Endothelial cell of umbilical vein (primary cell): ENCODE data around the gene ELANE.

ENCODE experiments used
- CTCF ChIP-seq, 2 donors: IDR thresholded peaks; 1 replicate in 1 of 2; 2 replicates in 1 of 2; pipeline ENCODE4 v1.5.1; 2011; ENCODE audit warnings: low read length in 2 of 2, mild to moderate bottlenecking in 2 of 2, moderate library complexity in 2 of 2, control low read depth in 1 of 2, inconsistent platforms in 1 of 2, low read depth in 1 of 2; ENCODE audit not compliant: insufficient read depth in 1 of 2; ENCODE audit errors: extremely low read depth in 1 of 2
- EZH2 ChIP-seq: IDR thresholded peaks from 2 replicates; pipeline ENCODE4 v1.6.1; 2012; ENCODE audit warnings: borderline replicate concordance, low read depth, mild to moderate bottlenecking, moderate library complexity, low read length, inconsistent platforms; ENCODE audit not compliant: severe bottlenecking
- MAX ChIP-seq: IDR thresholded peaks from 2 replicates; pipeline ENCODE4 v1.6.1; 2011; ENCODE audit not compliant: insufficient read depth, insufficient read length
- MYC ChIP-seq: IDR thresholded peaks from one replicate; pipeline ENCODE4 v1.6.1; 2011; ENCODE audit warnings: mild to moderate bottlenecking, low read depth, low read length
- POLR2A ChIP-seq: IDR thresholded peaks from 2 replicates; pipeline ENCODE4 v1.6.1; 2012; ENCODE audit warnings: low read depth, mild to moderate bottlenecking, control low read depth, low read length
- POLR2AphosphoS5 ChIP-seq: IDR thresholded peaks from 2 replicates; pipeline ENCODE4 v1.6.1; 2012; ENCODE audit warnings: low read depth, mild to moderate bottlenecking, control low read depth, low read length, moderate library complexity; ENCODE audit not compliant: insufficient read depth

- TF ChIP-seq CTCF (IDR thresholded peaks at IDR 0.05; ENCODE audit: extremely low read depth in 1 of 2, insufficient read depth in 1 of 2, low read depth in 1 of 2, low read length in 2 of 2) = no peak
- no peak for TF ChIP-seq POLR2AphosphoS5
- no peak for TF ChIP-seq POLR2A
- no peak for TF ChIP-seq EZH2
- no peak for TF ChIP-seq MYC
- TF ChIP-seq MAX = no peak
These were observed 2.4 kb downstream of the ELANE start for GRCh38 chr19:854549-854948.
